B cell (primary cell): ENCODE data around the gene SLC35G6. TPM values are rescaled to one million over a fixed set of nuclear protein-coding genes. Genes with fewer than 3 reads are reported as not detected.

ENCODE experiments used
- ATAC-seq: fragments of 200-7000 bp; cut with Tn5 transposase; one replicate; pipeline ENCODE4 v1.10.0; 2021; ENCODE audit warnings: low read depth, mild to moderate bottlenecking, moderate number of reproducible peaks, moderate library complexity
- CTCF ChIA-PET: fragments of 350-600 bp; sonication (Branson Sonifier 250); formaldehyde crosslinking; loops from one replicate; lab custom pipeline; 2021; ENCODE audit warnings: antibody characterized with exemption, inconsistent platforms; lab: Charles Lee
- POLR2A ChIA-PET: fragments of 350-600 bp; sonication (Branson Sonifier 250); formaldehyde crosslinking; loops from one replicate; lab custom pipeline; 2021; ENCODE audit warnings: antibody characterized with exemption; lab: Charles Lee
- DNase-seq: peaks from one replicate; pipeline ENCODE4 v3.0.0; 2013
- H2AFZ ChIP-seq: 2 replicates; pipeline ENCODE4 v1.6.1; 2012; ENCODE audit warnings: mild to moderate bottlenecking, low read depth, low read length; ENCODE audit not compliant: insufficient read depth, poor library complexity, severe bottlenecking
- H3K27ac ChIP-seq, 2 donors: 1 replicate in 1 of 2; 2 replicates in 1 of 2; pipeline ENCODE4 v1.5.1; 2012 to 2013; ENCODE audit warnings: low read length in 2 of 2, mild to moderate bottlenecking in 2 of 2, moderate library complexity in 1 of 2
- H3K27me3 ChIP-seq, 4 experiments: fragments of 200-600 bp in 1 of 4; sonication (generic) in 1 of 4; replicated peaks in 1 of 4; 1 replicate in 2 of 4; 2 replicates in 2 of 4; pipeline versions ENCODE4 v1.6.1 to v1.7.0; 2013 to 2016; ENCODE audit warnings: low read length in 3 of 4, mild to moderate bottlenecking in 2 of 4, mixed read lengths in 1 of 4, moderate library complexity in 1 of 4; ENCODE audit not compliant: insufficient read depth in 4 of 4, control insufficient read depth in 3 of 4; ENCODE audit errors: control extremely low read depth in 1 of 4
- H3K36me3 ChIP-seq, 2 experiments: replicated peaks in 1 of 2; 1 replicate in 1 of 2; 2 replicates in 1 of 2; pipeline versions ENCODE4 v1.6.1 to v1.7.1; 2013; ENCODE audit warnings: low read length in 1 of 2; ENCODE audit not compliant: insufficient read depth in 2 of 2, control insufficient read depth in 1 of 2; ENCODE audit errors: control extremely low read depth in 1 of 2, extremely low read depth in 1 of 2
- H3K4me1 ChIP-seq, 2 donors: fragments of 200-600 bp in 1 of 2; sonication (generic) in 1 of 2; 1 replicate in 1 of 2; 2 replicates in 1 of 2; pipeline versions ENCODE4 v1.5.1 to v1.6.1; 2013 to 2017; ENCODE audit warnings: low read length in 2 of 2; ENCODE audit not compliant: control insufficient read depth in 2 of 2, insufficient read depth in 2 of 2
- H3K4me2 ChIP-seq: replicated peaks from 2 replicates; pipeline ENCODE3; 2012; ENCODE audit warnings: mild to moderate bottlenecking, low read depth, low read length; ENCODE audit not compliant: poor library complexity, severe bottlenecking
- H3K4me3 ChIP-seq, 5 experiments: fragments of 200-600 bp in 1 of 5; sonication (generic) in 1 of 5; 1 replicate in 3 of 5; 2 replicates in 2 of 5; pipeline versions ENCODE4 v1.5.1 to v1.7.0; 2011 to 2016; ENCODE audit warnings: low read length in 4 of 5, mild to moderate bottlenecking in 4 of 5, low read depth in 2 of 5, control low read depth in 1 of 5, moderate library complexity in 1 of 5; ENCODE audit not compliant: insufficient read depth in 1 of 5; ENCODE audit errors: control extremely low read depth in 1 of 5, extremely low read depth in 1 of 5
- H3K79me2 ChIP-seq: fragments of 200-600 bp; sonication (generic); one replicate; pipeline ENCODE4 v1.6.0; 2016; ENCODE audit warnings: low read length; ENCODE audit not compliant: control insufficient read depth, insufficient read depth
- H3K9ac ChIP-seq: fragments of 200-600 bp; sonication (generic); 2 replicates; pipeline ENCODE4 v1.6.1; 2017; ENCODE audit warnings: mild to moderate bottlenecking, low read length, moderate library complexity
- H3K9me3 ChIP-seq, 3 donors: one replicate each; pipeline versions ENCODE4 v1.6.1 to v1.7.1; 2013; ENCODE audit warnings: low read length in 2 of 3; ENCODE audit not compliant: control insufficient read depth in 2 of 3, insufficient read depth in 1 of 3; ENCODE audit errors: control extremely low read depth in 1 of 3
- H4K20me1 ChIP-seq: 2 replicates; pipeline ENCODE4 v1.6.0; 2012; ENCODE audit warnings: mild to moderate bottlenecking, low read length; ENCODE audit not compliant: insufficient read depth, control insufficient read depth, poor library complexity, severe bottlenecking
- H3K27ac Mint-ChIP-seq: one replicate; pipeline ENCODE4 v1.8.0; 2021; ENCODE audit warnings: mixed read lengths
- H3K27me3 Mint-ChIP-seq: one replicate; pipeline ENCODE4 v1.8.0; 2021; ENCODE audit warnings: mixed read lengths
- H3K4me1 Mint-ChIP-seq: one replicate; pipeline ENCODE4 v1.8.0; 2021; ENCODE audit warnings: mixed read lengths
- H3K4me3 Mint-ChIP-seq: one replicate; pipeline ENCODE4 v1.8.0; 2021; ENCODE audit warnings: mixed read lengths
- H3K9me3 Mint-ChIP-seq: one replicate; pipeline ENCODE4 v1.8.0; 2022; ENCODE audit warnings: mixed read lengths; ENCODE audit not compliant: insufficient read depth
- CTCF ChIP-seq: fragments of 200-600 bp; IDR thresholded peaks from one replicate; pipeline ENCODE4 v1.8.0; 2022; ENCODE audit warnings: antibody characterized with exemption, mild to moderate bottlenecking
- EZH2 ChIP-seq: IDR thresholded peaks from 2 replicates; pipeline ENCODE4 v1.6.1; 2012; ENCODE audit warnings: borderline replicate concordance, low read depth, mild to moderate bottlenecking, moderate library complexity, low read length; ENCODE audit not compliant: insufficient read depth, poor library complexity, severe bottlenecking
- WGBS: methylation state at CpG from one replicate; pipeline ENCODE4 v1.1.5; 2013; ENCODE audit warnings: missing lambda C conversion rate; ENCODE audit not compliant: insufficient coverage; 5-methylcytosine and 5-hydroxymethylcytosine counted together
- intact Hi-C: fragments of 100-400 bp; cut with micrococcal nuclease; formaldehyde crosslinking; loops from one replicate; pipeline ENCODE4 v1.10.0; 2022
- polyA plus RNA-seq: library from polyadenylated mRNA; depleted of rRNA; stranded (reverse); fragments of >200 nt; gene quantifications from 2 replicates; pipeline ENCODE4 v1.2.3, GENCODE V29; 2012
- total RNA-seq, 2 donors: library from RNA; stranded (reverse); fragments of 120-200 nt in 1 of 2; gene quantifications; 1 replicate in 1 of 2; 2 replicates in 1 of 2; pipeline versions ENCODE4 v1.2.3 to v1.2.4, GENCODE V29; 2013 to 2022

SLC35G6 gene
- total and polyA plus RNA-seq, 2 donors (not counting 1 experiment from before 2014, with no cell fraction given) = 0.04 to 0.30 TPM

GRCh38 chr17:7515911-7516610 lies 34.8 kb downstream of the SLC35G6 start:
- intact Hi-C loops = loop anchor here (2.0 kb wide), 1 partner anchor 171 kb away; the partner anchor contains the start of gene TP53

GRCh38 chr17:7523033-7523432 lies 41.8 kb downstream of the SLC35G6 start:
- no peak overlapping the region for H3K27ac Mint-ChIP-seq
- Histone ChIP-seq H3K27me3 (no peaks in the 10 kb centered on the region), H3K4me1 (no peaks in the 10 kb centered on the region), H3K9ac (no peak overlapping the region), H4K20me1 (no peaks in the 10 kb centered on the region), H3K27ac (no peak overlapping the region), H3K79me2 (no peaks in the 10 kb centered on the region), H3K9me3 (peaks cover 0 to 7% (median 0%) of the 10 kb centered on the region in 3 donors), H2AFZ (peak overlapping the region; percentile 5), H3K4me2 (no peak overlapping the region), H3K4me3 (no peak overlapping the region), H3K36me3 (no peaks in the 10 kb centered on the region)
- H3K4me3 Mint-ChIP-seq = no peak overlapping the region
- H3K4me1 Mint-ChIP-seq = no peaks in the 10 kb centered on the region
- DNase-seq (peak; percentile 68), ATAC-seq (peak; percentile 51)
- POLR2A ChIA-PET = interaction anchor here (0.6 to 1.0 kb wide), 3 partner anchors 29 to 426 kb away, joined by 4 to 7 read pairs (median 6); no protein-coding TSS in a partner anchor
- H3K9me3 Mint-ChIP-seq = no peaks in the 10 kb centered on the region
- intact Hi-C loops = loop anchor here (1.0 kb wide), 1 partner anchor 38 kb away; the partner anchor contains the start of gene SENP3
- TF ChIP-seq CTCF (peak; percentile 71), EZH2 (no peak)
- CTCF ChIA-PET = interaction anchor here (0.7 to 19.2 kb wide), 11 partner anchors 9 to 167 kb away, joined by 3 to 666 read pairs (median 4); partner anchors contain the start of genes SENP3, SOX15, TNFSF12 and TNFSF13
- WGBS = 65% methylated on average over 7 of the region's 10 CpGs
- no peaks in the 10 kb centered on the region for H3K27me3 Mint-ChIP-seq

More at GRCh38 chr17:7515911-7516610, 34.8 kb downstream of the SLC35G6 start:
- H3K27me3 Mint-ChIP-seq = no peaks in the 10 kb centered on the region
- CTCF ChIA-PET = interaction anchor here (0.7 to 19.2 kb wide), 17 partner anchors 9 to 470 kb away, joined by 3 to 666 read pairs (median 9); partner anchors contain the start of genes CD68, MPDU1, SENP3 and SOX15
- no peaks in the 10 kb centered on the region for H4K20me1 ChIP-seq
- WGBS = 85% methylated on average over 9 of the region's 13 CpGs
- POLR2A ChIA-PET = interaction anchor here (0.7 to 4.2 kb wide), 3 partner anchors 36 to 170 kb away, joined by 3 to 32 read pairs (median 5); partner anchors contain the start of genes SENP3 and TNFSF13
- no peak overlapping the region for H3K27ac Mint-ChIP-seq
- no peaks in the 10 kb centered on the region for H3K79me2 ChIP-seq
- no peak overlapping the region for H3K27ac ChIP-seq
- no peaks in the 10 kb centered on the region for H3K9me3 ChIP-seq
- no peak for TF ChIP-seq EZH2
- H3K4me3 Mint-ChIP-seq = no peak overlapping the region
- DNase-seq (no peak), ATAC-seq (no peak)
- no peak overlapping the region for H2AFZ ChIP-seq
- peaks cover 6 to 32% of the 10 kb centered on the region in 2 experiments for H3K36me3 ChIP-seq
- no peaks in the 10 kb centered on the region for H3K4me1 Mint-ChIP-seq
- no peaks in the 10 kb centered on the region for H3K4me1 ChIP-seq
- no peak overlapping the region for H3K4me2 ChIP-seq
- H3K27me3 ChIP-seq = no peaks in the 10 kb centered on the region
- no peak overlapping the region for H3K9ac ChIP-seq
- H3K9me3 Mint-ChIP-seq = no peaks in the 10 kb centered on the region
- no peak overlapping the region for H3K4me3 ChIP-seq
